ENCODE data around the gene PCP2.
A peak's percentile ranks its signal among the peaks of the same experiment; 100 is the strongest.

Gene PCP2

GRCh38 chr19:7596211-7596937, 37.1 kb downstream of the PCP2 start:
- Histone ChIP-seq H3K36me3 (no peaks in the 10 kb centered on the region), H3K4me3 (peak overlapping the region in 1 of 2 donors; percentile 18), H3K27me3 (peaks cover 3 to 56% of the 10 kb centered on the region in 2 donors), H3K9me3 (no peaks in the 10 kb centered on the region), H3K4me1 (peaks cover 0 to 14% (median 6%) of the 10 kb centered on the region in 4 donors), H3K27ac (no peak overlapping the region)
- TF ChIP-seq CTCF (IDR thresholded peaks at IDR 0.05) = no peak
- no peak for DNase-seq
- intact Hi-C loops (cut with DNase I; ENCODE audit: low total_unique reads) = no loop called here

GRCh38 chr19:7595466-7596133, 37.9 kb downstream of the PCP2 start, which contains the start of gene CAMSAP3:
CAMSAP3 (plus strand) TSS chr19:7595863; CDS start chr19:7596003, 140 bp downstream.
- Histone ChIP-seq H3K27ac (no peak within 1 kb of the TSS), H3K27me3 (peaks cover 3 to 62% of the 10 kb centered on the region in 2 donors), H3K36me3 (no peaks in the 10 kb centered on the region), H3K9me3 (no peaks in the 10 kb centered on the region), H3K4me1 (peaks cover 0 to 14% (median 6%) of the 10 kb centered on the region in 4 donors), H3K4me3 (peak within 1 kb of the TSS in 1 of 2 donors; percentile 18)
- intact Hi-C loops (cut with DNase I; ENCODE audit: low total_unique reads) = no loop called here
- TF ChIP-seq CTCF (IDR thresholded peaks at IDR 0.05) = no peak
- DNase-seq = no peak

GRCh38 chr19:7590256-7590655, 43.3 kb downstream of the PCP2 start:
- intact Hi-C loops (cut with DNase I; ENCODE audit: low total_unique reads) = no loop called here
- no peak overlapping the region for H3K27ac ChIP-seq
- peaks cover 0 to 34% of the 10 kb centered on the region in 2 donors for H3K27me3 ChIP-seq
- no peak overlapping the region for H3K4me3 ChIP-seq
- no peaks in the 10 kb centered on the region for H3K36me3 ChIP-seq
- no peaks in the 10 kb centered on the region for H3K9me3 ChIP-seq
- no peak for DNase-seq
- no peak for TF ChIP-seq CTCF (IDR thresholded peaks at IDR 0.05)
- no peaks in the 10 kb centered on the region for H3K4me1 ChIP-seq

GRCh38 chr19:7589822-7590221, 43.7 kb downstream of the PCP2 start:
- intact Hi-C loops (cut with DNase I; ENCODE audit: low total_unique reads) = no loop called here
- no peaks in the 10 kb centered on the region for H3K9me3 ChIP-seq
- no peaks in the 10 kb centered on the region for H3K36me3 ChIP-seq
- H3K27me3 ChIP-seq = peaks cover 0 to 30% of the 10 kb centered on the region in 2 donors
- H3K4me1 ChIP-seq = no peaks in the 10 kb centered on the region
- TF ChIP-seq CTCF (IDR thresholded peaks at IDR 0.05) = no peak
- no peak overlapping the region for H3K27ac ChIP-seq
- no peak for DNase-seq
- no peak overlapping the region for H3K4me3 ChIP-seq

GRCh38 chr19:7582446-7582845, 51.1 kb downstream of the PCP2 start:
- Histone ChIP-seq H3K9me3 (no peaks in the 10 kb centered on the region), H3K27ac (no peak overlapping the region), H3K4me1 (no peaks in the 10 kb centered on the region), H3K27me3 (no peaks in the 10 kb centered on the region), H3K4me3 (no peak overlapping the region), H3K36me3 (no peaks in the 10 kb centered on the region)
- intact Hi-C loops (cut with DNase I; ENCODE audit: low total_unique reads) = no loop called here
- no peak for TF ChIP-seq CTCF (IDR thresholded peaks at IDR 0.05)
- DNase-seq = no peak

Data from tibial artery (tissue), 4 donors.